ENCODE results near the gene DPP4. TPM values are rescaled to one million over a fixed set of nuclear protein-coding genes. Genes with fewer than 3 reads are reported as not detected.

The DPP4 gene
- polyA plus RNA-seq, 2 donors, result 0.08 to 0.18 TPM

- no peak overlapping the region for H3K27ac ChIP-seq (ENCODE audit: low read depth in 2 of 2, low read length in 1 of 2)
- H3K4me1 ChIP-seq (ENCODE audit: control insufficient read depth in 2 of 2, insufficient read depth in 2 of 2, low read length in 1 of 2), result no peaks in the 10 kb centered on the region
- 47 to 68% methylated on average over 2 of the region's 2 CpGs for WGBS, 2 donors
Measured at GRCh38 chr2:162063281-162063680, 10.7 kb downstream of the DPP4 start.

GRCh38 chr2:162062559-162062958 lies 11.5 kb downstream of the DPP4 start:
- H3K4me1 ChIP-seq (ENCODE audit: control insufficient read depth in 2 of 2, insufficient read depth in 2 of 2, low read length in 1 of 2), result no peaks in the 10 kb centered on the region
- H3K4me3 ChIP-seq (ENCODE audit: low read depth in 1 of 2, low read length in 2 of 2), result no peak overlapping the region
- no peaks in the 10 kb centered on the region for H3K27me3 ChIP-seq (ENCODE audit: control insufficient read depth in 1 of 2, insufficient read depth in 2 of 2, low read length in 2 of 2)
- H3K9me3 ChIP-seq (ENCODE audit: control insufficient read depth in 2 of 2, insufficient read depth in 1 of 2, low read depth in 1 of 2, low read length in 1 of 2), result peaks cover 0 to 4% of the 10 kb centered on the region in 2 donors
- H3K36me3 ChIP-seq (ENCODE audit: control insufficient read depth in 2 of 2, insufficient read depth in 2 of 2, low read length in 1 of 2), result no peaks in the 10 kb centered on the region
- no peak overlapping the region for H3K27ac ChIP-seq (ENCODE audit: low read depth in 2 of 2, low read length in 1 of 2)
- WGBS, 2 donors, result 87 to 90% methylated on average over 2 of the region's 2 CpGs

More at GRCh38 chr2:162063281-162063680, 10.7 kb downstream of the DPP4 start:
- Histone ChIP-seq H3K4me3 (ENCODE audit: low read depth in 1 of 2, low read length in 2 of 2) (no peak overlapping the region), H3K36me3 (ENCODE audit: control insufficient read depth in 2 of 2, insufficient read depth in 2 of 2, low read length in 1 of 2) (no peaks in the 10 kb centered on the region), H3K27me3 (ENCODE audit: control insufficient read depth in 1 of 2, insufficient read depth in 2 of 2, low read length in 2 of 2) (no peaks in the 10 kb centered on the region), H3K9me3 (ENCODE audit: control insufficient read depth in 2 of 2, insufficient read depth in 1 of 2, low read depth in 1 of 2, low read length in 1 of 2) (no peaks in the 10 kb centered on the region)

- Histone ChIP-seq H3K27ac (ENCODE audit: low read depth in 2 of 2, low read length in 1 of 2) (no peak overlapping the region), H3K9me3 (ENCODE audit: control insufficient read depth in 2 of 2, insufficient read depth in 1 of 2, low read depth in 1 of 2, low read length in 1 of 2) (peaks cover 0 to 4% of the 10 kb centered on the region in 2 donors), H3K4me3 (ENCODE audit: low read depth in 1 of 2, low read length in 2 of 2) (no peak overlapping the region), H3K27me3 (ENCODE audit: control insufficient read depth in 1 of 2, insufficient read depth in 2 of 2, low read length in 2 of 2) (no peaks in the 10 kb centered on the region), H3K4me1 (ENCODE audit: control insufficient read depth in 2 of 2, insufficient read depth in 2 of 2, low read length in 1 of 2) (no peaks in the 10 kb centered on the region), H3K36me3 (ENCODE audit: control insufficient read depth in 2 of 2, insufficient read depth in 2 of 2, low read length in 1 of 2) (no peaks in the 10 kb centered on the region)
- WGBS, 2 donors, result 91 to 94% methylated on average over 2 of the region's 2 CpGs
Measured at GRCh38 chr2:162061021-162061420, 13.0 kb downstream of the DPP4 start.

GRCh38 chr2:162060532-162060931 lies 13.5 kb downstream of the DPP4 start:
- WGBS, 2 donors, result 69 to 74% methylated on average over 2 of the region's 2 CpGs
- H3K27ac ChIP-seq (ENCODE audit: low read depth in 2 of 2, low read length in 1 of 2), result no peak overlapping the region
- H3K27me3 ChIP-seq (ENCODE audit: control insufficient read depth in 1 of 2, insufficient read depth in 2 of 2, low read length in 2 of 2), result no peaks in the 10 kb centered on the region
- H3K4me3 ChIP-seq (ENCODE audit: low read depth in 1 of 2, low read length in 2 of 2), result no peak overlapping the region
- H3K4me1 ChIP-seq (ENCODE audit: control insufficient read depth in 2 of 2, insufficient read depth in 2 of 2, low read length in 1 of 2), result no peaks in the 10 kb centered on the region
- H3K36me3 ChIP-seq (ENCODE audit: control insufficient read depth in 2 of 2, insufficient read depth in 2 of 2, low read length in 1 of 2), result no peaks in the 10 kb centered on the region
- H3K9me3 ChIP-seq (ENCODE audit: control insufficient read depth in 2 of 2, insufficient read depth in 1 of 2, low read depth in 1 of 2, low read length in 1 of 2), result peaks cover 0 to 4% of the 10 kb centered on the region in 2 donors

GRCh38 chr2:162058973-162059668 lies 14.9 kb downstream of the DPP4 start:
- no peaks in the 10 kb centered on the region for H3K27me3 ChIP-seq (ENCODE audit: control insufficient read depth in 1 of 2, insufficient read depth in 2 of 2, low read length in 2 of 2)
- H3K4me3 ChIP-seq (ENCODE audit: low read depth in 1 of 2, low read length in 2 of 2), result no peak overlapping the region
- H3K9me3 ChIP-seq (ENCODE audit: control insufficient read depth in 2 of 2, insufficient read depth in 1 of 2, low read depth in 1 of 2, low read length in 1 of 2), result peaks cover 0 to 4% of the 10 kb centered on the region in 2 donors
- H3K36me3 ChIP-seq (ENCODE audit: control insufficient read depth in 2 of 2, insufficient read depth in 2 of 2, low read length in 1 of 2), result no peaks in the 10 kb centered on the region
- no peaks in the 10 kb centered on the region for H3K4me1 ChIP-seq (ENCODE audit: control insufficient read depth in 2 of 2, insufficient read depth in 2 of 2, low read length in 1 of 2)
- WGBS, 2 donors, result 61 to 68% methylated on average over 8 of the region's 8 CpGs
- no peak overlapping the region for H3K27ac ChIP-seq (ENCODE audit: low read depth in 2 of 2, low read length in 1 of 2)

- Histone ChIP-seq H3K4me1 (ENCODE audit: control insufficient read depth in 2 of 2, insufficient read depth in 2 of 2, low read length in 1 of 2) (no peaks in the 10 kb centered on the region), H3K27me3 (ENCODE audit: control insufficient read depth in 1 of 2, insufficient read depth in 2 of 2, low read length in 2 of 2) (no peaks in the 10 kb centered on the region), H3K27ac (ENCODE audit: low read depth in 2 of 2, low read length in 1 of 2) (no peak overlapping the region), H3K4me3 (ENCODE audit: low read depth in 1 of 2, low read length in 2 of 2) (no peak overlapping the region), H3K36me3 (ENCODE audit: control insufficient read depth in 2 of 2, insufficient read depth in 2 of 2, low read length in 1 of 2) (no peaks in the 10 kb centered on the region), H3K9me3 (ENCODE audit: control insufficient read depth in 2 of 2, insufficient read depth in 1 of 2, low read depth in 1 of 2, low read length in 1 of 2) (peaks cover 0 to 5% of the 10 kb centered on the region in 2 donors)
- 70 to 80% methylated on average over 1 of the region's 1 CpG for WGBS, 2 donors
Measured at GRCh38 chr2:162057426-162057825, 16.6 kb downstream of the DPP4 start.

- Histone ChIP-seq H3K27me3 (ENCODE audit: control insufficient read depth in 1 of 2, insufficient read depth in 2 of 2, low read length in 2 of 2) (no peaks in the 10 kb centered on the region), H3K4me1 (ENCODE audit: control insufficient read depth in 2 of 2, insufficient read depth in 2 of 2, low read length in 1 of 2) (no peaks in the 10 kb centered on the region), H3K36me3 (ENCODE audit: control insufficient read depth in 2 of 2, insufficient read depth in 2 of 2, low read length in 1 of 2) (no peaks in the 10 kb centered on the region), H3K4me3 (ENCODE audit: low read depth in 1 of 2, low read length in 2 of 2) (no peak overlapping the region), H3K9me3 (ENCODE audit: control insufficient read depth in 2 of 2, insufficient read depth in 1 of 2, low read depth in 1 of 2, low read length in 1 of 2) (peaks cover 0 to 5% of the 10 kb centered on the region in 2 donors), H3K27ac (ENCODE audit: low read depth in 2 of 2, low read length in 1 of 2) (no peak overlapping the region)
- 69 to 78% methylated on average over 2 of the region's 2 CpGs for WGBS, 2 donors
Measured at GRCh38 chr2:162056796-162057399, 17.1 kb downstream of the DPP4 start.

- WGBS, 2 donors, result 94 to 96% methylated on average over 4 of the region's 4 CpGs
- H3K9me3 ChIP-seq (ENCODE audit: control insufficient read depth in 2 of 2, insufficient read depth in 1 of 2, low read depth in 1 of 2, low read length in 1 of 2), result peaks cover 0 to 5% of the 10 kb centered on the region in 2 donors
- peaks cover 0 to 3% of the 10 kb centered on the region in 2 donors for H3K4me1 ChIP-seq (ENCODE audit: control insufficient read depth in 2 of 2, insufficient read depth in 2 of 2, low read length in 1 of 2)
- H3K4me3 ChIP-seq (ENCODE audit: low read depth in 1 of 2, low read length in 2 of 2), result no peak overlapping the region
- H3K36me3 ChIP-seq (ENCODE audit: control insufficient read depth in 2 of 2, insufficient read depth in 2 of 2, low read length in 1 of 2), result no peaks in the 10 kb centered on the region
- no peaks in the 10 kb centered on the region for H3K27me3 ChIP-seq (ENCODE audit: control insufficient read depth in 1 of 2, insufficient read depth in 2 of 2, low read length in 2 of 2)
- no peak overlapping the region for H3K27ac ChIP-seq (ENCODE audit: low read depth in 2 of 2, low read length in 1 of 2)
Measured at GRCh38 chr2:162053808-162054155, 20.2 kb downstream of the DPP4 start.

- Histone ChIP-seq H3K4me3 (ENCODE audit: low read depth in 1 of 2, low read length in 2 of 2) (no peak overlapping the region), H3K9me3 (ENCODE audit: control insufficient read depth in 2 of 2, insufficient read depth in 1 of 2, low read depth in 1 of 2, low read length in 1 of 2) (peaks cover 0 to 5% of the 10 kb centered on the region in 2 donors), H3K4me1 (ENCODE audit: control insufficient read depth in 2 of 2, insufficient read depth in 2 of 2, low read length in 1 of 2) (peaks cover 0 to 3% of the 10 kb centered on the region in 2 donors), H3K27ac (ENCODE audit: low read depth in 2 of 2, low read length in 1 of 2) (no peak overlapping the region), H3K36me3 (ENCODE audit: control insufficient read depth in 2 of 2, insufficient read depth in 2 of 2, low read length in 1 of 2) (no peaks in the 10 kb centered on the region), H3K27me3 (ENCODE audit: control insufficient read depth in 1 of 2, insufficient read depth in 2 of 2, low read length in 2 of 2) (no peaks in the 10 kb centered on the region)
- WGBS, 2 donors, result 74 to 85% methylated on average over 6 of the region's 6 CpGs
Measured at GRCh38 chr2:162053066-162053807, 20.8 kb downstream of the DPP4 start.
